WTC11 (cell line): ENCODE measurements around the gene AGAP1. TPM values are rescaled to one million over a fixed set of nuclear protein-coding genes. Genes with fewer than 3 reads are reported as not detected.
A peak's percentile ranks its signal among the peaks of the same experiment; 100 is the strongest.

Source experiments
- ATAC-seq: fragments of 200-7000 bp; cut with Tn5 transposase; 2 replicates; pipeline ENCODE4 v1.10.0; 2021; ENCODE audit warnings: mild to moderate bottlenecking, moderate library complexity
- CTCF ChIA-PET: fragments of 300-600 bp; sonication (Branson Sonifier 250); formaldehyde crosslinking; loops from one replicate; lab custom pipeline; 2021; ENCODE audit warnings: antibody characterized with exemption; lab: Charles Lee
- POLR2A ChIA-PET: fragments of 350-600 bp; sonication (Branson Sonifier 250); formaldehyde crosslinking; loops from one replicate; lab custom pipeline; 2021; ENCODE audit warnings: antibody characterized with exemption; lab: Charles Lee
- DNase-seq: peaks from one replicate; pipeline ENCODE4 v3.0.0; 2021; ENCODE audit warnings: low spot score
- H3K27ac Mint-ChIP-seq: 2 replicates; pipeline ENCODE4 v1.8.0; 2021; ENCODE audit warnings: mixed read lengths
- H3K27me3 Mint-ChIP-seq: 2 replicates; pipeline ENCODE4 v1.8.0; 2021; ENCODE audit warnings: low read depth, mild to moderate bottlenecking, moderate library complexity, mixed read lengths
- H3K36me3 Mint-ChIP-seq: 2 replicates; pipeline ENCODE4 v1.8.0; 2021; ENCODE audit warnings: mixed read lengths
- H3K4me1 Mint-ChIP-seq: 2 replicates; pipeline ENCODE4 v1.8.0; 2022; ENCODE audit warnings: mixed read lengths
- H3K4me3 Mint-ChIP-seq: 2 replicates; pipeline ENCODE4 v1.8.0; 2021; ENCODE audit warnings: mild to moderate bottlenecking, moderate library complexity, mixed read lengths
- H3K9me3 Mint-ChIP-seq: 2 replicates; pipeline ENCODE4 v1.8.0; 2021; ENCODE audit warnings: mixed read lengths
- ATF2 ChIP-seq: sonication (generic); formaldehyde crosslinking; IDR thresholded peaks from 2 replicates; pipeline ENCODE4 v1.8.1; 2022; ENCODE audit warnings: low read depth, missing genetic modification reagents, borderline replicate concordance
- CBFB ChIP-seq: sonication (generic); formaldehyde crosslinking; IDR thresholded peaks from 2 replicates; pipeline ENCODE4 v1.8.1; 2022; ENCODE audit warnings: mild to moderate bottlenecking, low read depth, missing genetic modification reagents
- E2F1 ChIP-seq: sonication (generic); formaldehyde crosslinking; IDR thresholded peaks from 2 replicates; pipeline ENCODE4 v1.8.0; 2022; ENCODE audit warnings: mild to moderate bottlenecking, missing genetic modification reagents
- ESRRA ChIP-seq: sonication (generic); formaldehyde crosslinking; IDR thresholded peaks from 2 replicates; pipeline ENCODE4 v1.8.1; 2022; ENCODE audit warnings: mild to moderate bottlenecking, missing genetic modification reagents, borderline replicate concordance
- FOXJ3 ChIP-seq: sonication (generic); formaldehyde crosslinking; IDR thresholded peaks from 2 replicates; pipeline ENCODE4 v1.9.0; 2021; ENCODE audit warnings: missing genetic modification reagents, mild to moderate bottlenecking, borderline replicate concordance
- FOXP1 ChIP-seq: sonication (generic); formaldehyde crosslinking; IDR thresholded peaks from 2 replicates; pipeline ENCODE4 v1.8.0; 2022; ENCODE audit warnings: missing genetic modification reagents, mild to moderate bottlenecking, moderate library complexity, borderline replicate concordance
- FOXP4 ChIP-seq: sonication (generic); formaldehyde crosslinking; IDR thresholded peaks from 2 replicates; pipeline ENCODE4 v1.8.0; 2022; ENCODE audit warnings: mild to moderate bottlenecking, missing genetic modification reagents
- GRHL2 ChIP-seq: fragments of 250-450 bp; sonication (Bioruptor Pico); IDR thresholded peaks from 2 replicates; pipeline ENCODE4 v1.8.0; 2022; ENCODE audit warnings: mild to moderate bottlenecking, moderate library complexity; ENCODE audit not compliant: insufficient replicate concordance, severe bottlenecking
- HMGA2 ChIP-seq: fragments of 250-450 bp; sonication (Bioruptor Pico); IDR thresholded peaks from 2 replicates; pipeline ENCODE4 v1.4.0; 2021; ENCODE audit warnings: mild to moderate bottlenecking, moderate library complexity
- IRF2 ChIP-seq: sonication (generic); formaldehyde crosslinking; IDR thresholded peaks from 2 replicates; pipeline ENCODE4 v1.8.0; 2022; ENCODE audit warnings: low read depth, missing genetic modification reagents, borderline replicate concordance
- JUN ChIP-seq: sonication (generic); formaldehyde crosslinking; IDR thresholded peaks from 2 replicates; pipeline ENCODE4 v1.8.0; 2023; ENCODE audit warnings: mild to moderate bottlenecking, missing genetic modification reagents
- NFE2L1 ChIP-seq: sonication (generic); formaldehyde crosslinking; IDR thresholded peaks from 2 replicates; pipeline ENCODE4 v1.8.1; 2023; ENCODE audit warnings: missing genetic modification reagents
- OVOL2 ChIP-seq: fragments of 250-450 bp; sonication (Bioruptor Pico); IDR thresholded peaks from 2 replicates; pipeline ENCODE4 v1.9.0; 2021; ENCODE audit warnings: mild to moderate bottlenecking, borderline replicate concordance
- RORB ChIP-seq: fragments of 250-450 bp; sonication (Bioruptor Pico); IDR thresholded peaks from 2 replicates; pipeline ENCODE4 v1.9.0; 2021; ENCODE audit warnings: mild to moderate bottlenecking
- TCF7 ChIP-seq: sonication (generic); formaldehyde crosslinking; IDR thresholded peaks from 2 replicates; pipeline ENCODE4 v1.8.0; 2022; ENCODE audit warnings: mild to moderate bottlenecking, low read depth, missing genetic modification reagents, moderate library complexity
- TP53 ChIP-seq: sonication (generic); formaldehyde crosslinking; IDR thresholded peaks from 2 replicates; pipeline ENCODE4 v1.8.1; 2023; ENCODE audit warnings: mild to moderate bottlenecking, missing genetic modification reagents
- ZBTB43 ChIP-seq: sonication (generic); formaldehyde crosslinking; IDR thresholded peaks from 2 replicates; pipeline ENCODE4 v1.8.1; 2023; ENCODE audit warnings: mild to moderate bottlenecking, missing genetic modification reagents
- ZNF219 ChIP-seq: sonication (generic); formaldehyde crosslinking; IDR thresholded peaks from 2 replicates; pipeline ENCODE4 v1.8.0; 2023; ENCODE audit warnings: missing genetic modification reagents, mild to moderate bottlenecking, borderline replicate concordance
- ZNF317 ChIP-seq: sonication (generic); formaldehyde crosslinking; IDR thresholded peaks from 2 replicates; pipeline ENCODE4 v1.8.1; 2023; ENCODE audit warnings: low read depth, mild to moderate bottlenecking, moderate library complexity, missing genetic modification reagents, borderline replicate concordance
- ZNF512 ChIP-seq: sonication (generic); formaldehyde crosslinking; IDR thresholded peaks from 2 replicates; pipeline ENCODE4 v1.8.1; 2022; ENCODE audit warnings: missing genetic modification reagents, borderline replicate concordance
- total RNA-seq: library from RNA; stranded (reverse); gene quantifications from 3 replicates; pipeline ENCODE4 v1.2.3, GENCODE V29; 2021
- TF ChIP-seq, protein P1 (sequence below): sonication (generic); formaldehyde crosslinking; IDR thresholded peaks from 2 replicates; pipeline ENCODE4 v1.8.1; 2022; ENCODE audit warnings: low read depth, mild to moderate bottlenecking, moderate library complexity, missing genetic modification reagents, borderline replicate concordance
- TF ChIP-seq, protein P2 (sequence below): sonication (generic); formaldehyde crosslinking; conservative IDR thresholded peaks from 2 replicates; pipeline ENCODE4 v1.8.1; 2022; ENCODE audit warnings: mild to moderate bottlenecking, missing genetic modification reagents
- TF ChIP-seq, protein P3 (sequence below): sonication (generic); formaldehyde crosslinking; IDR thresholded peaks from 2 replicates; pipeline ENCODE4 v1.8.1; 2023; ENCODE audit warnings: mild to moderate bottlenecking, moderate library complexity, missing genetic modification reagents

AGAP1 gene
- total RNA-seq, 1 experiment from 2014 or later, result 49.3 TPM

GRCh38 chr2:235538144-235538639, 44.3 kb downstream of the AGAP1 start:
- Mint-ChIP-seq H3K27me3 (no peaks in the 10 kb centered on the region), H3K4me1 (peaks cover 70% of the 10 kb centered on the region), H3K4me3 (no peak overlapping the region), H3K9me3 (peaks cover 4% of the 10 kb centered on the region), H3K27ac (peak overlapping the region; percentile 59; the same call in 1 of the 2 replicates), H3K36me3 (no peaks in the 10 kb centered on the region)
- no peak for ATAC-seq
- no peak for DNase-seq
- ChIA-PET CTCF (interaction anchor here (1.7 kb wide), 1 partner anchor 41 kb away, joined by 5 read pairs; no protein-coding TSS in a partner anchor), POLR2A (no interaction called here)
- TF ChIP-seq FOXJ3 (no peak), ZNF219 (CRISPR knock-in tag) (no peak), OVOL2 (no peak), ATF2 (no peak), TP53 (no peak), TCF7 (no peak), CBFB (CRISPR knock-in tag) (no peak), E2F1 (no peak), JUN (CRISPR knock-in tag) (no peak), GRHL2 (no peak), FOXP4 (CRISPR knock-in tag) (no peak), ZNF317 (CRISPR knock-in tag) (no peak), ESRRA (CRISPR knock-in tag) (no peak), HMGA2 (CRISPR knock-in tag) (no peak)
- TF ChIP-seq, protein P1, sequence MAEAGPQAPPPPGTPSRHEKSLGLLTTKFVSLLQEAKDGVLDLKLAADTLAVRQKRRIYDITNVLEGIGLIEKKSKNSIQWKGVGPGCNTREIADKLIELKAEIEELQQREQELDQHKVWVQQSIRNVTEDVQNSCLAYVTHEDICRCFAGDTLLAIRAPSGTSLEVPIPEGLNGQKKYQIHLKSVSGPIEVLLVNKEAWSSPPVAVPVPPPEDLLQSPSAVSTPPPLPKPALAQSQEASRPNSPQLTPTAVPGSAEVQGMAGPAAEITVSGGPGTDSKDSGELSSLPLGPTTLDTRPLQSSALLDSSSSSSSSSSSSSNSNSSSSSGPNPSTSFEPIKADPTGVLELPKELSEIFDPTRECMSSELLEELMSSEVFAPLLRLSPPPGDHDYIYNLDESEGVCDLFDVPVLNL (CRISPR knock-in tag), result no peak
- TF ChIP-seq, protein P2, sequence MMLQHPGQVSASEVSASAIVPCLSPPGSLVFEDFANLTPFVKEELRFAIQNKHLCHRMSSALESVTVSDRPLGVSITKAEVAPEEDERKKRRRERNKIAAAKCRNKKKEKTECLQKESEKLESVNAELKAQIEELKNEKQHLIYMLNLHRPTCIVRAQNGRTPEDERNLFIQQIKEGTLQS (CRISPR knock-in tag), result no peak

- Mint-ChIP-seq H3K27ac (0 out of 2 replicates have a peak overlapping the region, but pooled peaks have one; percentile 32), H3K9me3 (peaks cover 4% of the 10 kb centered on the region), H3K4me1 (peaks cover 70% of the 10 kb centered on the region), H3K36me3 (no peaks in the 10 kb centered on the region), H3K27me3 (no peaks in the 10 kb centered on the region), H3K4me3 (no peak overlapping the region)
- DNase-seq (no peak), ATAC-seq (no peak)
- POLR2A ChIA-PET, result no interaction called here
- CTCF ChIA-PET, result interaction anchor here (0.6 kb wide), 1 partner anchor 55 kb away, joined by 3 read pairs; no protein-coding TSS in a partner anchor
- TF ChIP-seq RORB (CRISPR knock-in tag) (no peak), IRF2 (CRISPR knock-in tag) (no peak), OVOL2 (no peak), FOXP1 (CRISPR knock-in tag) (no peak), ZNF512 (no peak), ZBTB43 (no peak), NFE2L1 (no peak), HMGA2 (CRISPR knock-in tag) (no peak)
- TF ChIP-seq, protein P3, sequence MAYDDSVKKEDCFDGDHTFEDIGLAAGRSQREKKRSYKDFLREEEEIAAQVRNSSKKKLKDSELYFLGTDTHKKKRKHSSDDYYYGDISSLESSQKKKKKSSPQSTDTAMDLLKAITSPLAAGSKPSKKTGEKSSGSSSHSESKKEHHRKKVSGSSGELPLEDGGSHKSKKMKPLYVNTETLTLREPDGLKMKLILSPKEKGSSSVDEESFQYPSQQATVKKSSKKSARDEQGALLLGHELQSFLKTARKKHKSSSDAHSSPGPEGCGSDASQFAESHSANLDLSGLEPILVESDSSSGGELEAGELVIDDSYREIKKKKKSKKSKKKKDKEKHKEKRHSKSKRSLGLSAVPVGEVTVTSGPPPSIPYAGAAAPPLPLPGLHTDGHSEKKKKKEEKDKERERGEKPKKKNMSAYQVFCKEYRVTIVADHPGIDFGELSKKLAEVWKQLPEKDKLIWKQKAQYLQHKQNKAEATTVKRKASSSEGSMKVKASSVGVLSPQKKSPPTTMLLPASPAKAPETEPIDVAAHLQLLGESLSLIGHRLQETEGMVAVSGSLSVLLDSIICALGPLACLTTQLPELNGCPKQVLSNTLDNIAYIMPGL (CRISPR knock-in tag), result no peak
Measured at GRCh38 chr2:235538981-235539380, 45.1 kb downstream of the AGAP1 start.
